MCF 10A (cell line): ENCODE data around the gene TGFBR3. TPM values are rescaled to one million over a fixed set of nuclear protein-coding genes. Genes with fewer than 3 reads are reported as not detected.
A peak's percentile ranks its signal among the peaks of the same experiment; 100 is the strongest.

ENCODE experiments used
- BruUV-seq: library from RNA; stranded (reverse); fragments of 400-500 nt; replicated peaks from 2 replicates; lab custom pipeline; 2021; lab: Mats Ljungman, UMichigan
- CTCF ChIA-PET: fragments of 300-600 bp; sonication (Branson Sonifier 250); formaldehyde crosslinking; extraction: SDS; loops from one replicate; lab custom pipeline; 2021; ENCODE audit warnings: antibody characterized with exemption, inconsistent platforms; lab: Yijun Ruan, JAX
- POLR2A ChIA-PET: fragments of 300-600, 350-650 bp; sonication (Branson Sonifier 250); formaldehyde crosslinking; extraction: SDS; loops from one replicate; lab custom pipeline; 2020; ENCODE audit warnings: antibody characterized with exemption, inconsistent platforms; lab: Yijun Ruan, JAX
- DNase-seq: peaks from one replicate; pipeline ENCODE4 v3.0.0-alpha.2; 2018; ENCODE audit not compliant: unreplicated experiment
- H3K27ac Mint-ChIP-seq: one replicate; pipeline ENCODE4 v1.8.0; 2022; ENCODE audit warnings: mild to moderate bottlenecking, low read depth, mixed read lengths; ENCODE audit not compliant: unreplicated experiment
- H3K27me3 Mint-ChIP-seq: one replicate; pipeline ENCODE4 v1.8.0; 2022; ENCODE audit warnings: mixed read lengths; ENCODE audit not compliant: insufficient read depth, unreplicated experiment
- H3K36me3 Mint-ChIP-seq: one replicate; pipeline ENCODE4 v1.8.0; 2022; ENCODE audit warnings: mild to moderate bottlenecking, moderate library complexity, mixed read lengths; ENCODE audit not compliant: insufficient read depth, unreplicated experiment
- H3K4me1 Mint-ChIP-seq: one replicate; pipeline ENCODE4 v1.8.0; 2022; ENCODE audit warnings: mixed read lengths; ENCODE audit not compliant: insufficient read depth, unreplicated experiment
- H3K4me3 Mint-ChIP-seq: one replicate; pipeline ENCODE4 v1.8.0; 2022; ENCODE audit warnings: mild to moderate bottlenecking, moderate library complexity, mixed read lengths; ENCODE audit not compliant: unreplicated experiment
- H3K9me3 Mint-ChIP-seq: one replicate; pipeline ENCODE4 v1.8.0; 2022; ENCODE audit warnings: mixed read lengths; ENCODE audit not compliant: unreplicated experiment
- intact Hi-C: fragments of 100-400 bp; cut with micrococcal nuclease; formaldehyde crosslinking; loops from 2 replicates; pipeline ENCODE4 v1.14.1; 2022
- total RNA-seq: library from RNA; stranded (reverse); gene quantifications from 2 replicates; pipeline ENCODE4 v1.2.3, GENCODE V29; 2022
- TF ChIP-seq, protein P1 (sequence below): fragments of 200-600 bp; IDR thresholded peaks from one replicate; pipeline ENCODE4 v1.8.0; 2022; ENCODE audit warnings: antibody characterized with exemption, mild to moderate bottlenecking; ENCODE audit not compliant: unreplicated experiment

The TGFBR3 gene
- total RNA-seq, 1 experiment from 2014 or later, result 12.0 TPM

GRCh38 chr1:91687452-91687851, 198.5 kb downstream of the TGFBR3 start:
- Mint-ChIP-seq H3K27me3 (no peaks in the 10 kb centered on the region), H3K9me3 (no peaks in the 10 kb centered on the region), H3K36me3 (peaks cover 56% of the 10 kb centered on the region), H3K4me3 (no peak overlapping the region), H3K27ac (no peak overlapping the region), H3K4me1 (peaks cover 6% of the 10 kb centered on the region)
- no TSS peak for BruUV-seq
- CTCF ChIA-PET, result no interaction called here
- POLR2A ChIA-PET, result interaction anchor here (0.7 kb wide), 1 partner anchor 197 kb away, joined by 3 read pairs; no protein-coding TSS in a partner anchor
- TF ChIP-seq, protein P1, sequence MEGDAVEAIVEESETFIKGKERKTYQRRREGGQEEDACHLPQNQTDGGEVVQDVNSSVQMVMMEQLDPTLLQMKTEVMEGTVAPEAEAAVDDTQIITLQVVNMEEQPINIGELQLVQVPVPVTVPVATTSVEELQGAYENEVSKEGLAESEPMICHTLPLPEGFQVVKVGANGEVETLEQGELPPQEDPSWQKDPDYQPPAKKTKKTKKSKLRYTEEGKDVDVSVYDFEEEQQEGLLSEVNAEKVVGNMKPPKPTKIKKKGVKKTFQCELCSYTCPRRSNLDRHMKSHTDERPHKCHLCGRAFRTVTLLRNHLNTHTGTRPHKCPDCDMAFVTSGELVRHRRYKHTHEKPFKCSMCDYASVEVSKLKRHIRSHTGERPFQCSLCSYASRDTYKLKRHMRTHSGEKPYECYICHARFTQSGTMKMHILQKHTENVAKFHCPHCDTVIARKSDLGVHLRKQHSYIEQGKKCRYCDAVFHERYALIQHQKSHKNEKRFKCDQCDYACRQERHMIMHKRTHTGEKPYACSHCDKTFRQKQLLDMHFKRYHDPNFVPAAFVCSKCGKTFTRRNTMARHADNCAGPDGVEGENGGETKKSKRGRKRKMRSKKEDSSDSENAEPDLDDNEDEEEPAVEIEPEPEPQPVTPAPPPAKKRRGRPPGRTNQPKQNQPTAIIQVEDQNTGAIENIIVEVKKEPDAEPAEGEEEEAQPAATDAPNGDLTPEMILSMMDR, result no peak
- DNase-seq, result no peak
- intact Hi-C loops, result no loop called here

GRCh38 chr1:91685994-91686393, 200.0 kb downstream of the TGFBR3 start:
- BruUV-seq, result no TSS peak
- H3K4me1 Mint-ChIP-seq, result peaks cover 6% of the 10 kb centered on the region
- H3K9me3 Mint-ChIP-seq, result no peaks in the 10 kb centered on the region
- no peaks in the 10 kb centered on the region for H3K27me3 Mint-ChIP-seq
- CTCF ChIA-PET, result interaction anchor here (0.7 kb wide), 1 partner anchor 227 kb away, joined by 3 read pairs; no protein-coding TSS in a partner anchor
- intact Hi-C loops, result no loop called here
- TF ChIP-seq, protein P1, result no peak
- H3K27ac Mint-ChIP-seq, result no peak overlapping the region
- no peak overlapping the region for H3K4me3 Mint-ChIP-seq
- peaks cover 44% of the 10 kb centered on the region for H3K36me3 Mint-ChIP-seq
- POLR2A ChIA-PET, result interaction anchor here (0.6 to 1.3 kb wide), 2 partner anchors 60 to 76 kb away, joined by 3 read pairs; no protein-coding TSS in a partner anchor
- peak; percentile 45 for DNase-seq

DNA sequence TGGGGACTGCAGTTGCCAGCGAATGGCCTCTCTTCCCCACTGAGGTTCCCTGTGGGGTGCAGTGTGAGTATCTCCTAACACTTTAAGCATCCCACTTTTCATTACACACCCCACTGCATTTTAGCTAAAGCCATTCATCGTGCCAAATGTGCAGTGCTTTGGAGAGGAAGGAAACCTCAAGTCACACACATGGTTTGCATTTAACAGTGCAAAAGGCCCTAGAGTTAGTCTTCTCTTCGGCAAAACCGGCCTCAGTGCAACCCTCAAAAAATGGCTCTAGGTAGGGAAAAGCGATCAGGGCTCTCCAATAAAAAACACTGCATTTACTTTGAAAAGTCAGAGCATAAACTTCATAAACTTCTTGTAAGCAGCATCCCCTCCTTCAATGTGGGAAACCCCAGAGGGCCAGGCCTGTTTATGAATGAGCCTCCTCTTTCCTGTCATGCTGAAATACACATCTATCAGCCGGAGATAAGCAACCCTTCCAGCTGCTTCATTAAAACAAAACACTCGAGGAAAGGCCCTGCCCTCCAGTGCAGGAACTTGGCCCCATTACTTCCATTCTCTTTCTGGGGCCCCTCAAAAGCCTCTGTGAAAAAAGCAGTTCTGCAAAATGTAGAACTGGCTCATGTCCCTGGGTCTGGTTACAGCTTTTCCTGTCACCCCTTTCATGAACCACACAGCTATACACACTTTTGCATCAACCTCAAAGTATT, 201.3 kb downstream of the TGFBR3 start:
- ChIA-PET POLR2A (interaction anchor here (0.9 to 1.3 kb wide), 6 partner anchors 14 to 244 kb away, joined by 3 to 4 read pairs (median 4); no protein-coding TSS in a partner anchor), CTCF (interaction anchor here (0.6 to 1.6 kb wide), 4 partner anchors 46 to 173 kb away, joined by 3 to 7 read pairs (median 4); no protein-coding TSS in a partner anchor)
- Mint-ChIP-seq H3K9me3 (no peaks in the 10 kb centered on the region), H3K4me1 (peaks cover 6% of the 10 kb centered on the region), H3K36me3 (peaks cover 41% of the 10 kb centered on the region), H3K27ac (no peak overlapping the region), H3K4me3 (no peak overlapping the region), H3K27me3 (no peaks in the 10 kb centered on the region)
- no TSS peak for BruUV-seq
- TF ChIP-seq, protein P1, result no peak
- DNase-seq, result no peak
- intact Hi-C loops, result no loop called here

DNA sequence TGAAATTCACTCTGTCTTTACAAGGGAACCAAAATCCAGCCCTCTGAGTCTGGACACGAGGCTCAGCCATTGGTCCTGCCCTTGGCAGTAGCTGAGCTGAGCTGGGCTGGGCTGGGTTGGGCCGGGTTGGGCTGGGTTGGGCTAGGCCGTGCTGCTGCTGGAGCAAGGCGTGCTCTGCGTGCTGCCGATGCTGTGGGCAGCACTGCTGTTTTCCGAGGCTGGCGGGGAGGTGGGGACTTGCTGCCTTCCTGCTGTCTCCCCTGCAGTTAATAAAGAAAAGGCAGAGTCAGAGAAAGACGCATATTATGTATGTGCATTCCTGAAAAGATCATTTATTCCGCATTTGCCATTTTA, 202.4 kb downstream of the TGFBR3 start:
- TF ChIP-seq, protein P1, result no peak
- POLR2A ChIA-PET, result interaction anchor here (0.5 to 0.9 kb wide), 2 partner anchors 161 to 244 kb away, joined by 3 to 4 read pairs; no protein-coding TSS in a partner anchor
- Mint-ChIP-seq H3K27me3 (no peaks in the 10 kb centered on the region), H3K9me3 (no peaks in the 10 kb centered on the region), H3K36me3 (peaks cover 40% of the 10 kb centered on the region), H3K4me1 (peaks cover 6% of the 10 kb centered on the region), H3K4me3 (no peak overlapping the region), H3K27ac (peak overlapping the region; percentile 57)
- CTCF ChIA-PET, result interaction anchor here (0.7 to 1.6 kb wide), 3 partner anchors 71 to 259 kb away, joined by 3 to 7 read pairs (median 3); no protein-coding TSS in a partner anchor
- no peak for DNase-seq
- no TSS peak for BruUV-seq
- intact Hi-C loops, result no loop called here
